Osteocyte (in vitro differentiated cells): ENCODE data around the gene EOLA2. TPM values are rescaled to one million over a fixed set of nuclear protein-coding genes. Genes with fewer than 3 reads are reported as not detected.
A peak's percentile ranks its signal among the peaks of the same experiment; 100 is the strongest.
"Not testable (repeated sequence)": the region's sequence is repeated elsewhere in the genome, so short reads cannot be mapped to it uniquely, and the experiment has no call there.

Experiments used
- DNase-seq: peaks from one replicate; pipeline ENCODE4 v3.0.0; 2021; ENCODE audit warnings: mixed read lengths; ENCODE audit not compliant: unreplicated experiment; ENCODE audit errors: extremely low spot score
- H3K27ac Mint-ChIP-seq: one replicate; pipeline ENCODE4 v1.8.0; 2021; ENCODE audit warnings: mild to moderate bottlenecking, mixed read lengths; ENCODE audit not compliant: unreplicated experiment
- H3K27me3 Mint-ChIP-seq: one replicate; pipeline ENCODE4 v1.8.0; 2021; ENCODE audit warnings: mixed read lengths; ENCODE audit not compliant: unreplicated experiment
- H3K36me3 Mint-ChIP-seq: one replicate; pipeline ENCODE4 v1.8.0; 2021; ENCODE audit warnings: mixed read lengths; ENCODE audit not compliant: unreplicated experiment
- H3K4me1 Mint-ChIP-seq: one replicate; pipeline ENCODE4 v1.8.0; 2021; ENCODE audit warnings: mixed read lengths; ENCODE audit not compliant: unreplicated experiment
- H3K4me3 Mint-ChIP-seq: one replicate; pipeline ENCODE4 v1.8.0; 2021; ENCODE audit warnings: mild to moderate bottlenecking, moderate library complexity, mixed read lengths; ENCODE audit not compliant: unreplicated experiment
- H3K9me3 Mint-ChIP-seq: one replicate; pipeline ENCODE4 v1.8.0; 2021; ENCODE audit warnings: mixed read lengths; ENCODE audit not compliant: unreplicated experiment
- total RNA-seq: library from RNA; stranded (reverse); gene quantifications from 2 replicates; pipeline ENCODE4 v1.2.1, GENCODE V29; 2021
- TF ChIP-seq, protein P1 (sequence below): fragments of 200-600 bp; sonication (generic); IDR thresholded peaks from 2 replicates; pipeline ENCODE4 v1.5.0; 2021; ENCODE audit warnings: antibody characterized with exemption, mild to moderate bottlenecking, moderate library complexity

The EOLA2 gene
- total RNA-seq, 1 donor from 2014 or later: 34.5 TPM

DNA sequence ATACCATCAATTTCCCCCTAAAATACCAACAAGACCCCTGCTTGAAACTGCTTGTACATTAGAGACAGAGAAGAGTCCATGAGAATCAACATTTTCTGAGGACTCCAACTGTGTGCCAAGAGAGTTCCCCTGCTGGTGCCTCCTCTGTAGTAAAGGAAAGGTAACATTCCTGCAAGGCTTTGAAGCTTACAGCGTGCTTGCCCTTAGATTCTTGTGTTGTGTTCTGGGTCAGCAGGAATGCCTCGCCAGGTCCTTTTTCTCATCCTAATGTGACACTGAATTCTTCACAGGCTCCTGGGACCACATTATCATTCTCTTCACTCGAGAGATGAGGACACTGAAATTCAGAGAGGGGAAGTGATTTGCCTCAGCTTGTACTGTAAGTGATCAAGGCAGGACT is 9.7 kb upstream of the EOLA2 start:
- H3K4me3 Mint-ChIP-seq: no peak overlapping the region
- no peaks in the 10 kb centered on the region for H3K36me3 Mint-ChIP-seq
- no peak overlapping the region for H3K27ac Mint-ChIP-seq
- DNase-seq: no peak
- H3K4me1 Mint-ChIP-seq: peaks cover 5% of the 10 kb centered on the region
- no peaks in the 10 kb centered on the region for H3K27me3 Mint-ChIP-seq
- no peaks in the 10 kb centered on the region for H3K9me3 Mint-ChIP-seq
- TF ChIP-seq, protein P1, sequence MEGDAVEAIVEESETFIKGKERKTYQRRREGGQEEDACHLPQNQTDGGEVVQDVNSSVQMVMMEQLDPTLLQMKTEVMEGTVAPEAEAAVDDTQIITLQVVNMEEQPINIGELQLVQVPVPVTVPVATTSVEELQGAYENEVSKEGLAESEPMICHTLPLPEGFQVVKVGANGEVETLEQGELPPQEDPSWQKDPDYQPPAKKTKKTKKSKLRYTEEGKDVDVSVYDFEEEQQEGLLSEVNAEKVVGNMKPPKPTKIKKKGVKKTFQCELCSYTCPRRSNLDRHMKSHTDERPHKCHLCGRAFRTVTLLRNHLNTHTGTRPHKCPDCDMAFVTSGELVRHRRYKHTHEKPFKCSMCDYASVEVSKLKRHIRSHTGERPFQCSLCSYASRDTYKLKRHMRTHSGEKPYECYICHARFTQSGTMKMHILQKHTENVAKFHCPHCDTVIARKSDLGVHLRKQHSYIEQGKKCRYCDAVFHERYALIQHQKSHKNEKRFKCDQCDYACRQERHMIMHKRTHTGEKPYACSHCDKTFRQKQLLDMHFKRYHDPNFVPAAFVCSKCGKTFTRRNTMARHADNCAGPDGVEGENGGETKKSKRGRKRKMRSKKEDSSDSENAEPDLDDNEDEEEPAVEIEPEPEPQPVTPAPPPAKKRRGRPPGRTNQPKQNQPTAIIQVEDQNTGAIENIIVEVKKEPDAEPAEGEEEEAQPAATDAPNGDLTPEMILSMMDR: no peak

DNA sequence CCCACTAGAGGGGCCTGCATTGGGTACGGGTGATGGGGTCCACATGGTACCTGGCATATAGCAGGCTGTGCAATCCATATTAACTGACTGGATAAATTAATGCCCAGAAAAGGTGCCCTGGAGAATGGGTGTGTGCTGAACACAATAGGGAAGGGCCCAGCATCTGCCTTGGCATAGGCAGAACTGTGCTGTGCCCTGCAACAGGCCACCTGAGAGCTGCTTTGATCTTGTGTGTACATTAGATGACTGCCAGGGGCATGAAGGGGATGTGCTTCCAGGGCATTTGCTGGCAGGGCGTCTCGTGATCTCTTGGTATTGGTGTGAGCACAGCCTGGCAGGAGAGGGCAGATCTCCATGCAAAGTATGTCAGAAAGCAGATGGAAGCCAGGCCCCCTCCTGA is 8.6 kb upstream of the EOLA2 start:
- H3K4me1 Mint-ChIP-seq, H3K4me3 Mint-ChIP-seq: not testable (repeated sequence)

GRCh38 chrX:149945820-149946219 is 7.5 kb upstream of the EOLA2 start:
- not testable (repeated sequence) for H3K9me3 Mint-ChIP-seq, H3K27me3 Mint-ChIP-seq, H3K36me3 Mint-ChIP-seq, H3K4me1 Mint-ChIP-seq, H3K4me3 Mint-ChIP-seq, H3K27ac Mint-ChIP-seq, DNase-seq

More for the DNA sequence above, 8.6 kb upstream of the EOLA2 start:
- not testable (repeated sequence) for H3K27ac Mint-ChIP-seq, H3K27me3 Mint-ChIP-seq, DNase-seq, H3K9me3 Mint-ChIP-seq, H3K36me3 Mint-ChIP-seq

- H3K36me3 Mint-ChIP-seq, H3K4me3 Mint-ChIP-seq, H3K9me3 Mint-ChIP-seq, H3K27me3 Mint-ChIP-seq, DNase-seq, H3K27ac Mint-ChIP-seq, H3K4me1 Mint-ChIP-seq: not testable (repeated sequence)
These were observed 6.9 kb upstream of the EOLA2 start for GRCh38 chrX:149945087-149945670.

- TF ChIP-seq, protein P1: peak; percentile 49
- H3K4me1 Mint-ChIP-seq, H3K36me3 Mint-ChIP-seq, H3K9me3 Mint-ChIP-seq, DNase-seq, H3K27me3 Mint-ChIP-seq: not testable (repeated sequence)
- Mint-ChIP-seq H3K4me3 (peak overlapping the region; percentile 85), H3K27ac (peak overlapping the region; percentile 99)
These were observed 2.4 kb upstream of the EOLA2 start for GRCh38 chrX:149940674-149941024.

GRCh38 chrX:149939905-149940673 is 1.8 kb upstream of the EOLA2 start:
- peaks cover 4% of the 10 kb centered on the region for H3K4me1 Mint-ChIP-seq
- H3K4me3 Mint-ChIP-seq: peak overlapping the region; percentile 85

More at GRCh38 chrX:149939905-149940673, 1.8 kb upstream of the EOLA2 start:
- no peaks in the 10 kb centered on the region for H3K27me3 Mint-ChIP-seq
- peak; percentile 96 for DNase-seq
- H3K36me3 Mint-ChIP-seq: no peaks in the 10 kb centered on the region
- TF ChIP-seq, protein P1: no peak
- H3K27ac Mint-ChIP-seq: peak overlapping the region; percentile 99
- no peaks in the 10 kb centered on the region for H3K9me3 Mint-ChIP-seq
